ENCODE results near the gene BRF1.

BRF1 gene

DNA sequence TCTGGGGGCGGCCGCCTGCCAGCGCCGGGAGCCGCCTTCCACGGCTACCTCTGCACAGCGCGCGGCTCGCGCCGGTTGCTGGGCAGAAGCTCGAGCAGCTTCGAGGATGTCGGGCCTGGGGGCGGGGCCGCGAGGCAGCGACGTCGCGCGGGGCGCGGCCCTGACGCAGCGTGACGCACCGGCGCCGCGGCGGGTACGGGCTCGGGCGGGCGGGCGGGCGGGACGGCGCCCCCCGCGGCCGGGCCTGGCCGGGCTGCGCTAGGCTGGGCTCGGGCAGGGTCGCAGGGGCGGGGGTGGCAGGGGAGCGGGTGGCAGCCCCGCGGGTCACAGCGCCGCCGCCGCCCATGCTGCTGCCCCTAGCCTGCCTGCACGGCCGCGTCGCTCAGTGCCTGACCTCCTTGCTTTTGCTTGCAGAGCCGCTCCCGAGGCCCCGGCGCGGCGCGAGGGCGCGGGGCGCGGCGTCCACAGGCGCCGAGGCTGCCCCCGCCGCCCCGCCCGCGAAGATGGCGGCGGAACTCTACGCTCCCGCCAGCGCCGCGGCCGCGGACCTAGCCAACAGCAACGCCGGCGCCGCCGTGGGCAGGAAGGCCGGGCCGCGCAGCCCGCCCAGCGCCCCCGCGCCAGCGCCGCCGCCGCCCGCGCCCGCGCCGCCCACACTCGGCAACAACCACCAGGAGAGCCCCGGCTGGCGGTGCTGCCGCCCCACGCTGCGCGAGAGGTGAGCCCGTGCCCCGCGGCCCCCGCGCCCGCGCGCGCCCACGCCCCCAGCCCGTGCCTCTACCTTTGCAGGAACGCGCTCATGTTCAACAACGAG, 52.2 kb downstream of the BRF1 start, which contains the start of gene BTBD6:
Gene BTBD6 (plus strand): TSS at position 166 of the 814 bp plus-strand sequence. CDS start 179 bp downstream, at position 345.
- DNase-seq (ENCODE audit: low spot score): peak; percentile 83
- ChIA-PET POLR2A (ENCODE audit: low non-redundant PET) (no interaction called here), CTCF (interaction anchor here (0.5 to 0.6 kb wide), 3 partner anchors 45 to 1353 kb away, joined by 3 to 4 read pairs (median 3); no protein-coding TSS in a partner anchor)
- H3K27ac ChIP-seq: peak within 1 kb of the TSS; percentile 85
- TF ChIP-seq, protein P1, sequence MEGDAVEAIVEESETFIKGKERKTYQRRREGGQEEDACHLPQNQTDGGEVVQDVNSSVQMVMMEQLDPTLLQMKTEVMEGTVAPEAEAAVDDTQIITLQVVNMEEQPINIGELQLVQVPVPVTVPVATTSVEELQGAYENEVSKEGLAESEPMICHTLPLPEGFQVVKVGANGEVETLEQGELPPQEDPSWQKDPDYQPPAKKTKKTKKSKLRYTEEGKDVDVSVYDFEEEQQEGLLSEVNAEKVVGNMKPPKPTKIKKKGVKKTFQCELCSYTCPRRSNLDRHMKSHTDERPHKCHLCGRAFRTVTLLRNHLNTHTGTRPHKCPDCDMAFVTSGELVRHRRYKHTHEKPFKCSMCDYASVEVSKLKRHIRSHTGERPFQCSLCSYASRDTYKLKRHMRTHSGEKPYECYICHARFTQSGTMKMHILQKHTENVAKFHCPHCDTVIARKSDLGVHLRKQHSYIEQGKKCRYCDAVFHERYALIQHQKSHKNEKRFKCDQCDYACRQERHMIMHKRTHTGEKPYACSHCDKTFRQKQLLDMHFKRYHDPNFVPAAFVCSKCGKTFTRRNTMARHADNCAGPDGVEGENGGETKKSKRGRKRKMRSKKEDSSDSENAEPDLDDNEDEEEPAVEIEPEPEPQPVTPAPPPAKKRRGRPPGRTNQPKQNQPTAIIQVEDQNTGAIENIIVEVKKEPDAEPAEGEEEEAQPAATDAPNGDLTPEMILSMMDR (conservative IDR thresholded peaks at IDR 0.05; ENCODE audit: low read depth): peak; percentile 29; the same call in 1 of the 2 replicates

DNA sequence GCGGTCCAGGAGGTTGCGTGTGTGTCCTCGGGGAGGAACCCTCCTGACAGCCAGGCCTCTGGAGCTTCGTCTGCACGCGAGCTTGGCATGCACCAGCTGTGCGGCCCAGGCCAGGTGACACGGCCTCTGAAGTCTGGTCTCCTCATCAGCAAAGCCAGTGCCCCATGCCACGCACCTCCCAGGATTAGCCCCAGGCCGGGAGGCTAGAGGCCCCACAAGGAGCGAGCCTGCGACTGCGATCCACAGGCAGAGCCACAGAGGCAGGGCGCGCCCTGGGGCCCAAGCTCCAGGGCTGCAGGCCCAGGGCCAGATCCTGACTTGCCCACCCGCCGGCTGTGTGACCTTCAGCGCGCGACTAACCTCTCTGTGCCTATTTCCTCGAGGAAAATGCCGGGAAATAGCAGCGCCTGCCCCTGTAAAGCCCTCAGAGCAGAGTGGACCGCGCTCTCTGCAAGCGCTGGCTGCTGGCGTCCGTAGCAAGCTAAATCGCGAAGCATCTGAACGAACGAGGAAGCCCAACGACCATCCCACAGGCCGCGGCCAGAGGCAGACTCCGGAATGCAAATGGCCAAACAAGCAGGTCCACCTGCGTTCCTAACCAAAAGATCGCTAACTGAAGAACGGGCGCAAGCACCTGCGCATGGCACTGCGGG, 53.0 kb downstream of the BRF1 start:
- POLR2A ChIA-PET (ENCODE audit: low non-redundant PET): no interaction called here
- CTCF ChIA-PET: interaction anchor here (0.6 to 0.7 kb wide), 3 partner anchors 34 to 1352 kb away, joined by 3 to 4 read pairs (median 3); no protein-coding TSS in a partner anchor
- DNase-seq (ENCODE audit: low spot score): no peak
- H3K27ac ChIP-seq: peak overlapping the region; percentile 85
- TF ChIP-seq, protein P1 (conservative IDR thresholded peaks at IDR 0.05; ENCODE audit: low read depth): no peak

DNA sequence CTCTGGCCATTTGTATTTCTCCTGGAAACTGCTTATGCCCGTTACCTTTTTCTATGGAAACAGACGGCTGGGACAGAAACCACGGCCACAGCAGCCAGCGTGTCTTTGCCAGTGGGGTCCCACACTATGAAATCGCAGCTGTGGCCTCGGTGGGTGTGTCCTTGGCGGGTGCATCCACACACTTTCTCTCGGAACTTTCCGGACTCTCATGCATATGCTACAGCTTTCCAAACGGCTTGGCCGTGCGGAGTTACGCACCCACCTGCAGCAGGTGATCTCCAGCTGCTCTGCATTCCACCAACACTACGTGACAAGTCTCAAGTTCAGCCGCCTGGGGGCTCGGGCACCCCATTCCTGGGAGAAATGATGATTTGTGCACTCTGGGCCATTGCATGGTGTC, 53.8 kb downstream of the BRF1 start:
- ChIA-PET POLR2A (ENCODE audit: low non-redundant PET) (no interaction called here), CTCF (no interaction called here)
- DNase-seq (ENCODE audit: low spot score): no peak
- H3K27ac ChIP-seq: peak overlapping the region; percentile 85
- TF ChIP-seq, protein P1 (conservative IDR thresholded peaks at IDR 0.05; ENCODE audit: low read depth): no peak

DNA sequence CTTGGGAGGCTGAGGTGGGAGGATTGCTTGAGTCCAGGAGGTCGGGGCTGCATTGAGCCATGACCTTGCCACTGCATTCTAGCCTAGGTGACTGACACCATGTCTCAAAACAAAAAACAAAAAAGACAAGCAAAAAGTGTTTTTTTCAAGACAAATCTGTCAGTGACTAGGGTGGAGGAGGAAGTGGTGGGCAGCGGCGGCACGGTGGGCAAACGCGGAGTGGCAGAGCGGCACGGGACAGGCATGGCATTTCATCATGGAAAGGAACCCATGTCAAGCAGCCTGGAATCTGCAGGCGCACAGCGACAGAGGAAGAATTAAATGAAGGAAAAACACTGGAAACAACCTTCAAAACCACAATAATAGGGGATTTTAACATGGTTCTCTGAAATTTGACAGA, 56.5 kb downstream of the BRF1 start:
- TF ChIP-seq, protein P1 (conservative IDR thresholded peaks at IDR 0.05; ENCODE audit: low read depth): no peak
- H3K27ac ChIP-seq: peak overlapping the region; percentile 8; the same call in 1 of the 2 replicates
- DNase-seq (ENCODE audit: low spot score): no peak
- POLR2A ChIA-PET (ENCODE audit: low non-redundant PET): no interaction called here
- CTCF ChIA-PET: no interaction called here

DNA sequence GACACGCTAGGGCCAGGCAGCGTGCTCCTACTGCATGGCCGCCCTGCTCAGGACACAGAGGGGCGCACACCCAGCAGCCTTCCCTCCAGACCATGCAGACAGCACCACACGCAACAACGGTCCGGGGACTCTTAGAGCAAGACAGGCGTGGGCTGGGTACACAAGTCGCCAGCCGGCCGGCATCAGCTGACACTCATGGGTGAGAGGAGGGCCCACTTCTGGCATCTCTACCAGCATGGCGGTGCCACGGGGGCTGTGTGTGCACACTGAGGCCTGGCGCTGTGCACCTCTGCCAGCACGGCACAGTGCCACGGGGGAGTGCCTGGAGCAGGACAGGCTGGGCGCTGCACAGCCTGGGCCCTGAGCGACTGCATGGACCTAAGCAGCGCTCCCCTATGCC, 59.2 kb downstream of the BRF1 start:
- H3K27ac ChIP-seq: no peak overlapping the region
- TF ChIP-seq, protein P1 (conservative IDR thresholded peaks at IDR 0.05; ENCODE audit: low read depth): no peak
- ChIA-PET CTCF (no interaction called here), POLR2A (ENCODE audit: low non-redundant PET) (no interaction called here)
- DNase-seq (ENCODE audit: low spot score): no peak

DNA sequence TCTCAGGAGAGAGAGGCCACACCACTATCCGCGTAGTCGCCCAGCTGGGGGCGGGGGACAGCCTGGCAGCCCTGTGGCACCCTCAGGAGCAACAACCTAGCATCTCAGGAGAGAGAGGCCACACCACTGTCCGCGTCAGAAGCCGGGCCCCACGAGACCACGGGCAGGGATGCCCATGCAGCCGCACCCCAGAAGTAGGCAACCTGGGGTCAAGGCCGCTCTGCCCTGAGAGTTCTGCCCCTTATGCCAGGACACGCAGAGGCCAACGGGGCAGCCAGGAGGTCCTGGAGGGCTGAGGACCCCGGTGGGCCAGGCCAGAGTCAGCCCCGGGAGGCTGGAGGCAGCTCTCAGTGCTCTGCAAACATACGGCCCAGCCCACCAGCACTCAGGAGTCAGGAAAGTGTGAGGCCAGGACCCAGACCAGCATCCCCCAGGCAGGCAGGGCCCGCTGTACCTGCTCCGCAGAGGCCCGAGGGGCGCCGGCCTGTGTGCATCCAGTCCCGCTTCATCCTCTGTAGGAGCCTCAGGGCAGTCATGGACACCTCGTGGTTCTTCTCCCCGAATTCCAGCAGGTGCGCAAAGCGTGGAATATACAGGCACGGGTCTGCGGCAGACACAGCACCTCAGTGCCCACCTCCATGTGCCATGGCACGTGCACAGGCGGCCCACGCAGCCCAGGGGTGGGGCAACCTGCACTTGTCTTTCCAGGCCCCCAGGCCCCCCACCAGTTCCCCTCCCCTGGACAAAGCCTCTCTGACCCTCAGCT, 59.8 kb downstream of the BRF1 start:
- POLR2A ChIA-PET (ENCODE audit: low non-redundant PET): no interaction called here
- DNase-seq (ENCODE audit: low spot score): no peak
- H3K27ac ChIP-seq: no peak overlapping the region
- CTCF ChIA-PET: no interaction called here
- TF ChIP-seq, protein P1 (conservative IDR thresholded peaks at IDR 0.05; ENCODE audit: low read depth): no peak

Measured in RWPE1 (cell line).